SK-MEL-5 (cell line): ENCODE results near the gene OR4F29. TPM values are rescaled to one million over a fixed set of nuclear protein-coding genes. Genes with fewer than 3 reads are reported as not detected.
"Not testable (repeated sequence)": the region's sequence is repeated elsewhere in the genome, so short reads cannot be mapped to it uniquely, and the experiment has no call there.

Experiments used
- DNase-seq: peaks from one replicate; pipeline ENCODE4 v3.0.0-alpha.2; 2016; ENCODE audit warnings: low read depth, low spot score
- in situ Hi-C: cut with HindIII; loops from 2 replicates; pipeline ENCODE4 v1.10.0; 2016; ENCODE audit warnings: low sequenced_read_pairs, high pct_unique_total_duplicates, low pct_unique_long_range_greater_than_20kb
- polyA plus RNA-seq, 2 experiments: library from polyadenylated mRNA; depleted of rRNA; stranded (reverse); fragments of >200 nt; gene quantifications; 2 replicates each; pipeline ENCODE4 v1.2.3, GENCODE V29; 2015
- total RNA-seq: library from RNA; depleted of rRNA; stranded (reverse); fragments of >200 nt; shearing (Covaris generic); gene quantifications from 2 replicates; pipeline ENCODE4 v1.2.3, GENCODE V29; 2014; rRNA removed

OR4F29 gene, protein sequence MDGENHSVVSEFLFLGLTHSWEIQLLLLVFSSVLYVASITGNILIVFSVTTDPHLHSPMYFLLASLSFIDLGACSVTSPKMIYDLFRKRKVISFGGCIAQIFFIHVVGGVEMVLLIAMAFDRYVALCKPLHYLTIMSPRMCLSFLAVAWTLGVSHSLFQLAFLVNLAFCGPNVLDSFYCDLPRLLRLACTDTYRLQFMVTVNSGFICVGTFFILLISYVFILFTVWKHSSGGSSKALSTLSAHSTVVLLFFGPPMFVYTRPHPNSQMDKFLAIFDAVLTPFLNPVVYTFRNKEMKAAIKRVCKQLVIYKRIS
- not detected in 2 replicates for total RNA-seq
- not detected in 2 replicates for polyA plus RNA-seq (2015; cell fraction: cytosol; rRNA removed)
- polyA plus RNA-seq (2015; cell fraction: nucleus; rRNA removed): 1.2 and 1.4 TPM in 2 replicates

- DNase-seq, in situ Hi-C loops: not testable (repeated sequence)
These were observed at the start of gene OR4F29 for GRCh38 chr1:451578-451977. OR4F29 (minus strand) TSS chr1:451678; CDS start chr1:451678, 0 bp downstream.

Other genes starting within 250 kb of the OR4F29 start
- gene OR4F16, start 235.0 kb upstream of the OR4F29 start, total RNA-seq: not detected in 2 replicates